GM12801 (cell line): ENCODE results near the gene NDUFB10.

ENCODE experiments used
- CTCF ChIP-seq: IDR thresholded peaks from one replicate; pipeline ENCODE4 v1.5.1; 2011; ENCODE audit warnings: control low read depth; ENCODE audit not compliant: insufficient read length; ENCODE audit errors: extremely low read depth

NDUFB10 gene

GRCh38 chr16:1929578-1930337, 29.6 kb upstream of the NDUFB10 start:
- no peak for TF ChIP-seq CTCF

DNA sequence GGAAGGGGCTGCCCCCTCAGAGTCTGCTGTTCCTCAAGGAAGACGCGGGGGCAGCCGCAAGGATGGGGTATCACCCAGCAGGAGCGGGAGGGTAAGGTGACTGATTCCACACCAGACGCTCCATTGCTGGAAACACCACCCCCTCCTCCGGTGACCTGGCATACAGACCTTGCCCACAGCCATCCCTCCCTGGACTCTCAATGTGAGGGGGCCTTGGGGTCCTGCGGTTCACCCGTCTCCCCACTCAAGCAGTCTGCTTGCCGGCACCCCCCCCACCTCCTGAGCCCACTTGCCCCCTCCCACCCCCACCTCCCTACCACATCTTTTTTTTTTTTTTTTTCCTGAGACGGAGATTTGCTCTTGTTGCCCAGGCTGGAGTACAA, 29.0 kb upstream of the NDUFB10 start:
- no peak for TF ChIP-seq CTCF

DNA sequence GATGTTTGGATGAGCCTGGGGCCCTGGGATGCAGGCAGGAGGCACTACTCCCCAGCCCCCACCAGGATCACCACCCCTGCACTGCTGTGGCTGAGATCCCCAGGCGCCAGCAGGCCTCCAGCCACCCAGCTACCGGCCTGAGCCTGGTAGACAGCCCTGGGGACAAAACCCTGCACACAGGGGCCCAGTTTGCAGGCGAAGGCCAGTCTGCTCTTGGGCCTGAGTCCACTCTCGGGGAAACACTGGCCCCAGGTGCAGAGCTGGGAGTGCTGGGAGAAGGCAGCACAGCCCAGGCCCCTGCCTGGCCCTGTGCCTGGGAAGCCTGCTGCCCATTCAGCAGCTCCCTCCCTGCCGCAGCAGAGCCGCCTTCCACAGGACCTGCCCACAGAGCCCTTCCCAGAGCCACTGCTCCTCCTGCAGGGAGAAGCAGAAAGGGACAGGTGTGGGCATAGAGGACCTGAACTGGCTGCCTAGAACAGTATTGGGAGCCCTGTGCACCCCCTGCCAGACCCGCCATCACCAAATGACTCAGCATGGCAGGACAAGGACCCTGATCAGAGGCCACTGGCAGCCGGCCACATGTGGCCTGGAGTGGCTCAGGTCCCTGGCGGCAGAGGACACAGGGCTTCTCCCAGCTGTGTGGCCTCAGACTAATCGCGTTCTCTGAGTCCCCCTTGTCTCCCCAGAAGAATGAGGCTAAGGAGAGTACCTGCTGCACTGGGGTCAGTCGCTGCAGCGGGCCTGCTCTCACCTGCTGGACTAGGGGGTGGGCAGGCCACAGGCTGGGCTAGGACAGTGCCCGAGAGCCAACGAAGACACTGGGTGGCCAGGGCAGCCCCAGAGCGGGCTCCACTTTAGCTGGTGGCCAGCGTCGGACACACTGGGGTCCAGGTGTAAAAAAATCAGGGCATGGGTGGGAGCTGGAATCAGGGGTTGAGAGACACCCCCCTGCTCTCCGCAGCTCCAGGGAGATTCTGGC, 27.0 kb upstream of the NDUFB10 start:
- TF ChIP-seq CTCF: no peak

DNA sequence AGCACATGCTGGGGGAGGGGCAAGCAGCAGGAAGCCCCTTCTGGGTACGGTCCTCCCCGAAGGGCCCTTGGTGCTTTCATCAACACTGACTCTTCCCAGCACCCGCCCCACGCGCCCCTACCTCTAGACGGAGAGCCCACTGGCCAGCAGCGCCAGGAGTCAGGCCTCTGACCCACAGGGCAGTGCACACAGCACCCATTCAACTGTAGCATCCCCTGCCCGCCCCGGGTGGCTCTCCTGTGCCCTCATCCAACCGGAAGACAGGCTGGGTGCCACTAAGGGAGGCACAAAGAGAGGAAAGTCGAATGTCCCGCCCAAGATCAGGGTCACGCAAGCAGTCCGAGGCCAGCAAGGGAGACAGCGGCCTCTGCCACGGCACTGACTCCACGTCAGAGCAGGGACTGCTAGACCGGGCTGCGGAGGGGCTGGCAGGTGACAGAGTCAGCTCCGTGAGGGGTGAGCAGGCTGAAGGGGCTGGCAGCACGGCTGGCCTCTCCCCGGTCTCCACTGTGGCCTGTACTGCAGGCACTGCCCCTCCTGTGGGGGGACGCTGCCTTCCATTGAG, 26.2 kb upstream of the NDUFB10 start:
- no peak for TF ChIP-seq CTCF

GRCh38 chr16:1936945-1937479, 22.3 kb upstream of the NDUFB10 start:
- no peak for TF ChIP-seq CTCF

GRCh38 chr16:1938316-1938715, 21.0 kb upstream of the NDUFB10 start:
- no peak for TF ChIP-seq CTCF

- TF ChIP-seq CTCF: no peak
Measured at GRCh38 chr16:1938910-1939309, 20.4 kb upstream of the NDUFB10 start.
